ENCODE data around the gene CCDC97. TPM values are rescaled to one million over a fixed set of nuclear protein-coding genes. Genes with fewer than 3 reads are reported as not detected.

Gene CCDC97
- total RNA-seq, 1 donor: 9.0 TPM

GRCh38 chr19:41316306-41316920 lies 6.4 kb downstream of the CCDC97 start:
- H3K27ac ChIP-seq (ENCODE audit: low read depth, low read length): peak overlapping the region; percentile 8
- H3K79me2 ChIP-seq (ENCODE audit: insufficient read depth, low read length): peaks cover 43% of the 10 kb centered on the region
- H3K9me3 ChIP-seq (ENCODE audit: low read depth, low read length): no peaks in the 10 kb centered on the region
- H3K27me3 ChIP-seq (ENCODE audit: insufficient read depth, low read length): no peaks in the 10 kb centered on the region
- peaks cover 73% of the 10 kb centered on the region for H3K36me3 ChIP-seq (ENCODE audit: insufficient read depth, low read length)
- H3K4me3 ChIP-seq (ENCODE audit: insufficient read depth, low read length): no peak overlapping the region
- DNase-seq (ENCODE audit: insufficient read length, low spot score, missing footprints): no peak
- no peak overlapping the region for H2AFZ ChIP-seq (ENCODE audit: low read length)
- peaks cover 6% of the 10 kb centered on the region for H3K4me1 ChIP-seq (ENCODE audit: insufficient read depth, low read length)
- H3K4me2 ChIP-seq (ENCODE audit: insufficient read depth, low read length): no peak overlapping the region
- no peak for TF ChIP-seq CTCF (IDR thresholded peaks at IDR 0.05; ENCODE audit: extremely low read depth, low read depth, low read length)
- peaks cover 31% of the 10 kb centered on the region for H4K20me1 ChIP-seq (ENCODE audit: insufficient read depth, low read length)

DNA sequence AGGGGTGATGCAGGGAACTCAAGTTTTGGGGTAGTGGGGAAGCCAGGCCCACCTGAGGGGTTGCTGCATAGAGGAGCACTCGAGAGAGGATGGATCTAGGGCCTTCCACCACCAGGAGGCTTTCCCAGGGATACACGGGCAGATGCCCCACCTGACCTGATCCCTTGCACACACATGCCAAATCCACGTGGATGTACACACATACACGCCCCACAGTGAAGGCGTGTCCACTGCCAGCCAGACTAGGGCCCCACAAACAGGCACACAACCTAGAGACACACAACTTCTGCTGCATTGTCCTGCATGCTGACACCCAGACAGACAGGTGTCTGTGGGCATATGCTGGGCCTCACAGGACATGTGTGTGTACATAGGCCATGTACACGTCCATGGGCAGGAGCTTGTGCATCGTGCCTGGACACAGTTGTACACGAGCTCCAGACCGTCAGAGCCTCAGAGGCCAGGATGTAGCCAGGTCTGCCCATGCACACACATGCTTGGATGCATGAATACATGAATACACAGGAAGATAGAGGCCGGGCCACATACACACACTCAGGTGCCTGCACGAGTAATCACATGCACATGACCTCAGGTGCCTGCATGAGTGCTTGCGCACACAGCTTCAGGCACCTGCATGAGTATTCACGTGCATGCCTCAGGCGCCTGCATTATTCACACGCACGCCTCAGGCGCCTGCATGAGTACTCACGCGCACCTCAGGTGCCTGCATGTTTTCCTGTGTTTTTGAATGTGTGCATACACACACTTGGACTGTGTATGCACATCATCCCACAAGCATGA lies 8.9 kb downstream of the CCDC97 start:
- H3K4me3 ChIP-seq (ENCODE audit: insufficient read depth, low read length): no peak overlapping the region
- H3K27me3 ChIP-seq (ENCODE audit: insufficient read depth, low read length): no peaks in the 10 kb centered on the region
- peaks cover 55% of the 10 kb centered on the region for H3K36me3 ChIP-seq (ENCODE audit: insufficient read depth, low read length)
- no peak overlapping the region for H3K4me2 ChIP-seq (ENCODE audit: insufficient read depth, low read length)
- no peak for TF ChIP-seq CTCF (IDR thresholded peaks at IDR 0.05; ENCODE audit: extremely low read depth, low read depth, low read length)
- H3K79me2 ChIP-seq (ENCODE audit: insufficient read depth, low read length): peaks cover 19% of the 10 kb centered on the region
- H3K4me1 ChIP-seq (ENCODE audit: insufficient read depth, low read length): peaks cover 26% of the 10 kb centered on the region
- peak; percentile 80 for DNase-seq (ENCODE audit: insufficient read length, low spot score, missing footprints)
- no peaks in the 10 kb centered on the region for H3K9me3 ChIP-seq (ENCODE audit: low read depth, low read length)
- no peak overlapping the region for H3K27ac ChIP-seq (ENCODE audit: low read depth, low read length)
- no peak overlapping the region for H2AFZ ChIP-seq (ENCODE audit: low read length)
- H4K20me1 ChIP-seq (ENCODE audit: insufficient read depth, low read length): peaks cover 24% of the 10 kb centered on the region

- H3K27ac ChIP-seq (ENCODE audit: low read depth, low read length): no peak overlapping the region
- H4K20me1 ChIP-seq (ENCODE audit: insufficient read depth, low read length): peaks cover 24% of the 10 kb centered on the region
- no peak for TF ChIP-seq CTCF (IDR thresholded peaks at IDR 0.05; ENCODE audit: extremely low read depth, low read depth, low read length)
- no peaks in the 10 kb centered on the region for H3K27me3 ChIP-seq (ENCODE audit: insufficient read depth, low read length)
- no peak overlapping the region for H2AFZ ChIP-seq (ENCODE audit: low read length)
- no peaks in the 10 kb centered on the region for H3K9me3 ChIP-seq (ENCODE audit: low read depth, low read length)
- DNase-seq (ENCODE audit: insufficient read length, low spot score, missing footprints): peak; percentile 43
- no peak overlapping the region for H3K4me3 ChIP-seq (ENCODE audit: insufficient read depth, low read length)
- peaks cover 50% of the 10 kb centered on the region for H3K36me3 ChIP-seq (ENCODE audit: insufficient read depth, low read length)
- peaks cover 33% of the 10 kb centered on the region for H3K4me1 ChIP-seq (ENCODE audit: insufficient read depth, low read length)
- H3K4me2 ChIP-seq (ENCODE audit: insufficient read depth, low read length): no peak overlapping the region
- H3K79me2 ChIP-seq (ENCODE audit: insufficient read depth, low read length): peaks cover 13% of the 10 kb centered on the region
Observed at GRCh38 chr19:41319500-41320184, 9.7 kb downstream of the CCDC97 start.

DNA sequence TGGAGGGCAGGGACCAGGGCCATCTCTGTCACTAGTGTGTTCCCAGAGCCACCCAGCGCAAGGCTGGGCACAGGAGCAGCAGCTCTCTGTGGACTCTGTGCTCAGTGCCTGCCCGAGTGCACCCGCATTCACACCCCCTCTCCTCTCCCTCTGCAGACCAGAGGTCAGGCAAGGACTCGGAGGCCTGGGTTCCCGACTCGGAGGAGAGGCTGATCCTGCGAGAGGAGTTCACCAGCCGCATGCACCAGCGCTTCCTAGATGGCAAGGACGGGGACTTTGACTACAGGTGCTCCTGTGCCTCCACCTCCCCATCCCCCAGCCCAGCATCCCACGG lies 10.2 kb downstream of the CCDC97 start:
- Histone ChIP-seq H3K27ac (ENCODE audit: low read depth, low read length) (no peak overlapping the region), H2AFZ (ENCODE audit: low read length) (no peak overlapping the region), H3K27me3 (ENCODE audit: insufficient read depth, low read length) (no peaks in the 10 kb centered on the region), H3K4me2 (ENCODE audit: insufficient read depth, low read length) (no peak overlapping the region), H3K36me3 (ENCODE audit: insufficient read depth, low read length) (peaks cover 49% of the 10 kb centered on the region), H3K4me3 (ENCODE audit: insufficient read depth, low read length) (no peak overlapping the region), H4K20me1 (ENCODE audit: insufficient read depth, low read length) (peaks cover 24% of the 10 kb centered on the region), H3K9me3 (ENCODE audit: low read depth, low read length) (no peaks in the 10 kb centered on the region), H3K4me1 (ENCODE audit: insufficient read depth, low read length) (peaks cover 38% of the 10 kb centered on the region), H3K79me2 (ENCODE audit: insufficient read depth, low read length) (peaks cover 12% of the 10 kb centered on the region)
- DNase-seq (ENCODE audit: insufficient read length, low spot score, missing footprints): no peak
- TF ChIP-seq CTCF (IDR thresholded peaks at IDR 0.05; ENCODE audit: extremely low read depth, low read depth, low read length): no peak
